ENCODE results near the gene AGAP1.

DNA sequence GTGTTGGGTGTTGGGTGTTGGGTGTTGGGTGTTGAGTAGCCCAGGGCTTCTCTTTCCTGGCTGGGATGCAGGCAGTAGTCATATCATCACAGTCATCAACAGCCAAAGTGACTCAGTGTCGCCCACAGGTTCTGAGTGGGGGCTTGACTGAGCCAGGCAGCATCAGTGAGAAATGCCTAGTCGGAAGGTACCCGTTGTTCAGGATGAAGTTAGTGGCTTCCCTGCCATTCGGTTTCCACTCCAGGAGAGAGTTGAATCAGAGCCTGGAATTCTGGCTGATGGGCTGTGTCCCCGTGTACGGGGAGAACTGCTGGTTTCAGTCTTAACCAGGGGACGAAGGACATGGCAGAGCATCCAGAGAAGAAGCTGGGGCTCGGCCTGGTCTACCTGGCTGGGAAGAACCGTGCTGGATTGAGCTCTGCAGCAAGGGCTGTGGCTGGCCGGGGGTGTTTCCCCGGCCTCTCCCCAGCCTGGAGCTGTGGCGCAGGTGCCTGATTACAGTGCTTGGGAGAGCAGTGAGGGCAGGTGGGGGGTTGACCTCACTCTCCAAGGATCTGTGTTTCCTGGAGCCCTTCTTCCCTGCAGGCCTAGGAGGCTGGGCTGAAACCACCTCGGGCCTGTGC lies 49.4 kb downstream of the AGAP1 start:
- TF ChIP-seq ZFP36 (IDR thresholded peaks at IDR 0.05; ENCODE audit: borderline replicate concordance, partially characterized antibody): no peak
- TF ChIP-seq, protein P1, sequence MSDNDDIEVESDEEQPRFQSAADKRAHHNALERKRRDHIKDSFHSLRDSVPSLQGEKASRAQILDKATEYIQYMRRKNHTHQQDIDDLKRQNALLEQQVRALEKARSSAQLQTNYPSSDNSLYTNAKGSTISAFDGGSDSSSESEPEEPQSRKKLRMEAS (IDR thresholded peaks at IDR 0.05): no peak
- no peak for TF ChIP-seq SMC3 (IDR thresholded peaks at IDR 0.05)
- TF ChIP-seq TFCP2L1 (CRISPR knock-in tag; IDR thresholded peaks at IDR 0.05): no peak
- no peak for TF ChIP-seq NR3C1 (IDR thresholded peaks at IDR 0.05)
- TF ChIP-seq CEBPB (IDR thresholded peaks at IDR 0.05): no peak
- TF ChIP-seq, protein P2, sequence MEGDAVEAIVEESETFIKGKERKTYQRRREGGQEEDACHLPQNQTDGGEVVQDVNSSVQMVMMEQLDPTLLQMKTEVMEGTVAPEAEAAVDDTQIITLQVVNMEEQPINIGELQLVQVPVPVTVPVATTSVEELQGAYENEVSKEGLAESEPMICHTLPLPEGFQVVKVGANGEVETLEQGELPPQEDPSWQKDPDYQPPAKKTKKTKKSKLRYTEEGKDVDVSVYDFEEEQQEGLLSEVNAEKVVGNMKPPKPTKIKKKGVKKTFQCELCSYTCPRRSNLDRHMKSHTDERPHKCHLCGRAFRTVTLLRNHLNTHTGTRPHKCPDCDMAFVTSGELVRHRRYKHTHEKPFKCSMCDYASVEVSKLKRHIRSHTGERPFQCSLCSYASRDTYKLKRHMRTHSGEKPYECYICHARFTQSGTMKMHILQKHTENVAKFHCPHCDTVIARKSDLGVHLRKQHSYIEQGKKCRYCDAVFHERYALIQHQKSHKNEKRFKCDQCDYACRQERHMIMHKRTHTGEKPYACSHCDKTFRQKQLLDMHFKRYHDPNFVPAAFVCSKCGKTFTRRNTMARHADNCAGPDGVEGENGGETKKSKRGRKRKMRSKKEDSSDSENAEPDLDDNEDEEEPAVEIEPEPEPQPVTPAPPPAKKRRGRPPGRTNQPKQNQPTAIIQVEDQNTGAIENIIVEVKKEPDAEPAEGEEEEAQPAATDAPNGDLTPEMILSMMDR (IDR thresholded peaks at IDR 0.05): no peak

Data from A549 (cell line).